Endothelial cell of hepatic sinusoid (primary cell): Measurements from ENCODE around the gene CD79B.

Source experiments
- in situ Hi-C: cut with HindIII; loops from 2 replicates; pipeline ENCODE4 v1.10.0; 2017; ENCODE audit warnings: low sequenced_read_pairs

The CD79B gene

GRCh38 chr17:63931981-63932561 lies at the start of gene CD79B:
TSS of gene CD79B (minus strand) at chr17:63932331. CDS start at chr17:63932261, 70 bp downstream.
- in situ Hi-C loops, result no loop called here

- in situ Hi-C loops, result no loop called here
Measured at GRCh38 chr17:63978272-63979200, 46.4 kb upstream of the CD79B start.

GRCh38 chr17:63976702-63977101 lies 44.6 kb upstream of the CD79B start:
- in situ Hi-C loops, result no loop called here

GRCh38 chr17:63975541-63976092 lies 43.5 kb upstream of the CD79B start:
- in situ Hi-C loops, result no loop called here

GRCh38 chr17:63974594-63975192 lies 42.6 kb upstream of the CD79B start:
- in situ Hi-C loops, result no loop called here

- in situ Hi-C loops, result no loop called here
Measured at GRCh38 chr17:63973930-63974593, 41.9 kb upstream of the CD79B start.

- in situ Hi-C loops, result no loop called here
Measured at GRCh38 chr17:63973247-63973646, 41.1 kb upstream of the CD79B start.

- in situ Hi-C loops, result no loop called here
Measured at GRCh38 chr17:63972796-63973195, 40.7 kb upstream of the CD79B start, which contains the start of gene SCN4A. TSS of gene SCN4A (minus strand) at chr17:63972918. CDS start at chr17:63972841, 77 bp downstream.

GRCh38 chr17:63969278-63969677 lies 37.1 kb upstream of the CD79B start:
- in situ Hi-C loops, result no loop called here

- in situ Hi-C loops, result no loop called here
Measured at GRCh38 chr17:63967953-63968352, 35.8 kb upstream of the CD79B start.

GRCh38 chr17:63966646-63967264 lies 34.6 kb upstream of the CD79B start:
- in situ Hi-C loops, result no loop called here

- in situ Hi-C loops, result no loop called here
Measured at GRCh38 chr17:63963123-63963522, 31.0 kb upstream of the CD79B start.

- in situ Hi-C loops, result no loop called here
Measured at GRCh38 chr17:63962298-63962744, 30.2 kb upstream of the CD79B start.

GRCh38 chr17:63961355-63962212 lies 29.5 kb upstream of the CD79B start:
- in situ Hi-C loops, result no loop called here

GRCh38 chr17:63960430-63960829 lies 28.3 kb upstream of the CD79B start:
- in situ Hi-C loops, result no loop called here

GRCh38 chr17:63960006-63960405 lies 27.9 kb upstream of the CD79B start:
- in situ Hi-C loops, result no loop called here

- in situ Hi-C loops, result no loop called here
Measured at GRCh38 chr17:63956296-63956920, 24.3 kb upstream of the CD79B start.

- in situ Hi-C loops, result no loop called here
Measured at GRCh38 chr17:63955791-63956190, 23.7 kb upstream of the CD79B start.

GRCh38 chr17:63955232-63955631 lies 23.1 kb upstream of the CD79B start:
- in situ Hi-C loops, result no loop called here
